ENCODE measurements around the gene ANXA4. TPM values are rescaled to one million over a fixed set of nuclear protein-coding genes. Genes with fewer than 3 reads are reported as not detected.

The ANXA4 gene
- total RNA-seq, 1 experiment from 2014 or later: 82.9 TPM

GRCh38 chr2:69700381-69700780, 41.6 kb upstream of the ANXA4 start:
- Histone ChIP-seq H3K27me3 (ENCODE audit: insufficient read depth, low read depth) (no peaks in the 10 kb centered on the region), H3K4me1 (replicated peaks; ENCODE audit: insufficient read depth) (peaks cover 17% of the 10 kb centered on the region), H3F3A (ENCODE audit: insufficient read depth, low read depth) (peaks cover 14% of the 10 kb centered on the region), H3K9me3 (ENCODE audit: insufficient read depth, low read depth) (no peaks in the 10 kb centered on the region), H3K36me3 (ENCODE audit: low read depth) (no peaks in the 10 kb centered on the region), H3K79me2 (ENCODE audit: low read depth) (no peaks in the 10 kb centered on the region), H3K4me2 (no peak overlapping the region), H3K27ac (no peak overlapping the region), H3K9me2 (ENCODE audit: insufficient read depth) (no peaks in the 10 kb centered on the region), H2AFZ (no peak overlapping the region), H3K4me3 (no peak overlapping the region), H4K20me1 (ENCODE audit: insufficient read depth) (no peaks in the 10 kb centered on the region)
- no TSS peak for BruUV-seq (replicated peaks)
- CTCF ChIA-PET: no interaction called here
- POLR2A ChIA-PET (ENCODE audit: unreplicated experiment): no interaction called here
- no peak for DNase-seq
- intact Hi-C loops (cut with micrococcal nuclease; ENCODE audit: unreplicated experiment): no loop called here
- no peak for TF ChIP-seq EZH2 (IDR thresholded peaks at IDR 0.05; ENCODE audit: low read depth)
- TF ChIP-seq CTCF (conservative IDR thresholded peaks at IDR 0.05): no peak

GRCh38 chr2:69701100-69701945, 40.6 kb upstream of the ANXA4 start:
- no peak overlapping the region for H2AFZ ChIP-seq
- H3K27me3 ChIP-seq (ENCODE audit: insufficient read depth, low read depth): no peaks in the 10 kb centered on the region
- no peaks in the 10 kb centered on the region for H3K36me3 ChIP-seq (ENCODE audit: low read depth)
- TF ChIP-seq EZH2 (IDR thresholded peaks at IDR 0.05; ENCODE audit: low read depth): no peak
- no peak for TF ChIP-seq CTCF (conservative IDR thresholded peaks at IDR 0.05)
- no peaks in the 10 kb centered on the region for H4K20me1 ChIP-seq (ENCODE audit: insufficient read depth)
- DNase-seq: no peak
- no peak overlapping the region for H3K4me2 ChIP-seq
- no peak overlapping the region for H3K4me3 ChIP-seq
- no peak overlapping the region for H3K27ac ChIP-seq
- BruUV-seq (replicated peaks): no TSS peak
- H3K4me1 ChIP-seq (replicated peaks; ENCODE audit: insufficient read depth): peaks cover 7% of the 10 kb centered on the region
- ChIA-PET POLR2A (ENCODE audit: unreplicated experiment) (interaction anchor here (0.6 kb wide), 1 partner anchor 199 kb away, joined by 3 read pairs; no protein-coding TSS in a partner anchor), CTCF (no interaction called here)
- H3K79me2 ChIP-seq (ENCODE audit: low read depth): no peaks in the 10 kb centered on the region
- no peaks in the 10 kb centered on the region for H3K9me3 ChIP-seq (ENCODE audit: insufficient read depth, low read depth)
- no peaks in the 10 kb centered on the region for H3K9me2 ChIP-seq (ENCODE audit: insufficient read depth)
- intact Hi-C loops (cut with micrococcal nuclease; ENCODE audit: unreplicated experiment): no loop called here
- peaks cover 5% of the 10 kb centered on the region; the same call in 1 of the 2 replicates for H3F3A ChIP-seq (ENCODE audit: insufficient read depth, low read depth)

GRCh38 chr2:69703189-69703588, 38.7 kb upstream of the ANXA4 start:
- DNase-seq: no peak
- Histone ChIP-seq H3K4me3 (no peak overlapping the region), H3K4me2 (no peak overlapping the region), H2AFZ (no peak overlapping the region), H3K9me3 (ENCODE audit: insufficient read depth, low read depth) (no peaks in the 10 kb centered on the region), H3K27ac (no peak overlapping the region), H3K27me3 (ENCODE audit: insufficient read depth, low read depth) (no peaks in the 10 kb centered on the region), H3K4me1 (replicated peaks; ENCODE audit: insufficient read depth) (no peaks in the 10 kb centered on the region), H3K9me2 (ENCODE audit: insufficient read depth) (no peaks in the 10 kb centered on the region), H3K36me3 (ENCODE audit: low read depth) (no peaks in the 10 kb centered on the region), H3K79me2 (ENCODE audit: low read depth) (no peaks in the 10 kb centered on the region), H3F3A (ENCODE audit: insufficient read depth, low read depth) (no peaks in the 10 kb centered on the region), H4K20me1 (ENCODE audit: insufficient read depth) (no peaks in the 10 kb centered on the region)
- intact Hi-C loops (cut with micrococcal nuclease; ENCODE audit: unreplicated experiment): no loop called here
- TF ChIP-seq CTCF (conservative IDR thresholded peaks at IDR 0.05): no peak
- TF ChIP-seq EZH2 (IDR thresholded peaks at IDR 0.05; ENCODE audit: low read depth): no peak
- CTCF ChIA-PET: no interaction called here
- POLR2A ChIA-PET (ENCODE audit: unreplicated experiment): no interaction called here
- no TSS peak for BruUV-seq (replicated peaks)
